CD4-positive, alpha-beta T cell (primary cell): Measurements from ENCODE around the gene MEIOSIN. TPM values are rescaled to one million over a fixed set of nuclear protein-coding genes. Genes with fewer than 3 reads are reported as not detected.

Source experiments
- ATAC-seq: fragments of 200-7000 bp; cut with Tn5 transposase; one replicate; pipeline ENCODE4 v1.10.0; 2022; ENCODE audit warnings: mild to moderate bottlenecking; ENCODE audit not compliant: poor library complexity
- CTCF ChIA-PET: fragments of 350-600 bp; sonication (Branson Sonifier 250); formaldehyde crosslinking; loops from one replicate; lab custom pipeline; 2021; ENCODE audit warnings: antibody characterized with exemption, inconsistent platforms; lab: Charles Lee
- POLR2A ChIA-PET: fragments of 350-600 bp; sonication (Branson Sonifier 250); formaldehyde crosslinking; loops from one replicate; lab custom pipeline; 2021; ENCODE audit warnings: antibody characterized with exemption, inconsistent platforms; lab: Charles Lee
- DNase-seq, 14 experiments: peaks; one replicate each; pipeline ENCODE4 v3.0.0-alpha.2; 2013 to 2020; ENCODE audit warnings: mixed read lengths in 2 of 14
- H3K27ac ChIP-seq, 2 donors: one replicate each; pipeline versions ENCODE4 v1.5.1 to v1.7.0; 2013; ENCODE audit warnings: low read length in 2 of 2, low read depth in 1 of 2, mild to moderate bottlenecking in 1 of 2
- H3K27me3 ChIP-seq, 2 experiments: 1 replicate in 1 of 2; 2 replicates in 1 of 2; pipeline versions ENCODE4 v1.6.1 to v1.7.0; 2013; ENCODE audit warnings: low read length in 2 of 2, control low read depth in 1 of 2, mild to moderate bottlenecking in 1 of 2, moderate library complexity in 1 of 2; ENCODE audit not compliant: insufficient read depth in 2 of 2, control insufficient read depth in 1 of 2
- H3K36me3 ChIP-seq: one replicate; pipeline ENCODE4 v1.6.1; 2013; ENCODE audit warnings: low read length, control low read depth; ENCODE audit not compliant: insufficient read depth
- H3K4me1 ChIP-seq: one replicate; pipeline ENCODE4 v1.6.1; 2013; ENCODE audit warnings: low read length, control low read depth; ENCODE audit not compliant: insufficient read depth
- H3K4me3 ChIP-seq: one replicate; pipeline ENCODE4 v1.5.1; 2013; ENCODE audit warnings: mild to moderate bottlenecking, low read length, moderate library complexity
- H3K9me3 ChIP-seq, 2 experiments: 1 replicate in 1 of 2; 2 replicates in 1 of 2; pipeline versions ENCODE4 v1.6.1 to v1.7.0; 2013; ENCODE audit warnings: low read length in 2 of 2, mild to moderate bottlenecking in 2 of 2, control low read depth in 1 of 2, moderate library complexity in 1 of 2; ENCODE audit not compliant: control insufficient read depth in 1 of 2, insufficient read depth in 1 of 2
- H3K27ac Mint-ChIP-seq: one replicate; pipeline ENCODE4 v1.8.0; 2020; ENCODE audit warnings: mixed read lengths
- H3K27me3 Mint-ChIP-seq: one replicate; pipeline ENCODE4 v1.8.0; 2021; ENCODE audit warnings: mixed read lengths
- H3K36me3 Mint-ChIP-seq: one replicate; pipeline ENCODE4 v1.8.0; 2021; ENCODE audit warnings: low read depth, mixed read lengths
- H3K4me1 Mint-ChIP-seq: one replicate; pipeline ENCODE4 v1.8.0; 2021; ENCODE audit warnings: low read depth, mixed read lengths
- H3K4me3 Mint-ChIP-seq: one replicate; pipeline ENCODE4 v1.8.0; 2020; ENCODE audit warnings: mild to moderate bottlenecking, mixed read lengths
- H3K9me3 Mint-ChIP-seq: one replicate; pipeline ENCODE4 v1.8.0; 2020; ENCODE audit warnings: mixed read lengths
- intact Hi-C, 2 experiments: fragments of 100-400 bp; cut with DNase I in 1 of 2; cut with micrococcal nuclease in 1 of 2; formaldehyde crosslinking; loops; one replicate each; pipeline versions ENCODE4 v1.15.1 to v1.9.0; 2023 to 2025; cut with DNase I, micrococcal nuclease
- total RNA-seq, 174 experiments: library from RNA in 2 of 174; stranded (reverse) in 2 of 174; gene quantifications; one replicate each; pipeline ENCODE4 v1.2.3 and lab custom pipeline; 2021 to 2026
- TF ChIP-seq, protein P1 (sequence below): fragments of 200-600 bp; IDR thresholded peaks from one replicate; pipeline ENCODE4 v1.8.0; 2022; ENCODE audit warnings: antibody characterized with exemption, mild to moderate bottlenecking

The MEIOSIN gene
- total RNA-seq, 2 experiments from 2014 or later, result not detected

DNA sequence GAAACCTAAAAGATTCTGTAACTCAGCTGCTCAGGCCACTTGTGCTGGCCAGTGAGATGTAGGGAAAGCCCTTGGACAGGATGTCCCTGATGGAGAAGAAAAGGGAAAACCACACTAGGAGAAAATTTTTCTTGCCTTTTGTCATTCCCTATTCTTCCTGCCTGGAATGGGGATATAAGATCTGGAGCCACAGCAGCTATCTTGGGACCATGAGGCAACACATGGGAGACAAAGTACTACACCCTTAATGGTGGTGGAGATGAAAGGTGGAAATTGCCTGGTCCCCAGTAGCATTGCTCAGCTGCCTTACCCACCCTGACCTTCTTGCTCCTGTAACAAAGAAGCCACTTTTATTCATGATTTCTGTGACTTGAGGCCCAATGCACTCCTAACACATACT is 72.5 kb downstream of the MEIOSIN start:
- peaks cover 0 to 3% of the 10 kb centered on the region in 2 experiments for H3K27me3 ChIP-seq
- POLR2A ChIA-PET, result no interaction called here
- H3K4me3 Mint-ChIP-seq, result no peak overlapping the region
- peaks cover 10% of the 10 kb centered on the region for H3K27me3 Mint-ChIP-seq
- peaks cover 2% of the 10 kb centered on the region for H3K4me1 ChIP-seq
- DNase-seq (no peak), ATAC-seq (no peak)
- TF ChIP-seq, protein P1, sequence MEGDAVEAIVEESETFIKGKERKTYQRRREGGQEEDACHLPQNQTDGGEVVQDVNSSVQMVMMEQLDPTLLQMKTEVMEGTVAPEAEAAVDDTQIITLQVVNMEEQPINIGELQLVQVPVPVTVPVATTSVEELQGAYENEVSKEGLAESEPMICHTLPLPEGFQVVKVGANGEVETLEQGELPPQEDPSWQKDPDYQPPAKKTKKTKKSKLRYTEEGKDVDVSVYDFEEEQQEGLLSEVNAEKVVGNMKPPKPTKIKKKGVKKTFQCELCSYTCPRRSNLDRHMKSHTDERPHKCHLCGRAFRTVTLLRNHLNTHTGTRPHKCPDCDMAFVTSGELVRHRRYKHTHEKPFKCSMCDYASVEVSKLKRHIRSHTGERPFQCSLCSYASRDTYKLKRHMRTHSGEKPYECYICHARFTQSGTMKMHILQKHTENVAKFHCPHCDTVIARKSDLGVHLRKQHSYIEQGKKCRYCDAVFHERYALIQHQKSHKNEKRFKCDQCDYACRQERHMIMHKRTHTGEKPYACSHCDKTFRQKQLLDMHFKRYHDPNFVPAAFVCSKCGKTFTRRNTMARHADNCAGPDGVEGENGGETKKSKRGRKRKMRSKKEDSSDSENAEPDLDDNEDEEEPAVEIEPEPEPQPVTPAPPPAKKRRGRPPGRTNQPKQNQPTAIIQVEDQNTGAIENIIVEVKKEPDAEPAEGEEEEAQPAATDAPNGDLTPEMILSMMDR, result no peak
- no peaks in the 10 kb centered on the region for H3K36me3 ChIP-seq
- CTCF ChIA-PET, result no interaction called here
- no peaks in the 10 kb centered on the region for H3K9me3 Mint-ChIP-seq
- no peak overlapping the region for H3K27ac Mint-ChIP-seq
- H3K4me1 Mint-ChIP-seq, result no peaks in the 10 kb centered on the region
- H3K4me3 ChIP-seq, result no peak overlapping the region
- H3K27ac ChIP-seq, result no peak overlapping the region
- H3K9me3 ChIP-seq, result no peaks in the 10 kb centered on the region
- intact Hi-C loops, result no loop called here
- no peaks in the 10 kb centered on the region for H3K36me3 Mint-ChIP-seq

DNA sequence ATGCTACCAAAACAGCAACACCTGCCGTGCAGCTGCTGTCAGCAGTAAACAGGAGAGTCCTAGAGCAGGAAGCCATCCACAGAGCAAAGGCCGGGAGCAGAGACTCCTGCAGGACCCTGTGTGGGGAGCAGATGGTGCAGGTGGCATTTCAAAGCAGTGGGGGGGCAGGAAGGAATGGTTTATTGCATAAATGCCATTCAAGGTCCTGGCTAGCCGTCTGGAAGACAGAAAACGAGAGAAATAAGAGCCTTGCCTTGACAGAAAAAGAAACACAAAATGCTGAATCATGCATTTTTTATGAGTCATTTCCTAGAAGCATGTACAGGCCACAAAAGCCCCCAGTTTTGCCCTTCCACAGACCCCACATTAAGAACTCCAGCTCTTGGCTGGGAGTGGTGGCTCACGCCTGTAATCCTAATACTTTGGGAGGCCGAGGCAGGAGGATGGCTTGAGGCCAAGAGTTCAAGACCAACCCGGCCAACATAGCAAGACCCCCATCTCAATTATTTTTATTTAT is 76.5 kb downstream of the MEIOSIN start:
- Histone ChIP-seq H3K9me3 (no peaks in the 10 kb centered on the region), H3K27ac (no peak overlapping the region), H3K4me1 (peaks cover 4% of the 10 kb centered on the region), H3K36me3 (no peaks in the 10 kb centered on the region), H3K4me3 (no peak overlapping the region), H3K27me3 (peaks cover 7 to 9% of the 10 kb centered on the region in 2 experiments)
- DNase-seq, result no peak
- Mint-ChIP-seq H3K27me3 (peaks cover 22% of the 10 kb centered on the region), H3K9me3 (no peaks in the 10 kb centered on the region), H3K27ac (no peak overlapping the region), H3K4me3 (no peak overlapping the region), H3K36me3 (no peaks in the 10 kb centered on the region), H3K4me1 (no peaks in the 10 kb centered on the region)
- no peak for ATAC-seq
- POLR2A ChIA-PET, result no interaction called here
- CTCF ChIA-PET, result no interaction called here
- TF ChIP-seq, protein P1, result no peak
- intact Hi-C loops, result no loop called here

DNA sequence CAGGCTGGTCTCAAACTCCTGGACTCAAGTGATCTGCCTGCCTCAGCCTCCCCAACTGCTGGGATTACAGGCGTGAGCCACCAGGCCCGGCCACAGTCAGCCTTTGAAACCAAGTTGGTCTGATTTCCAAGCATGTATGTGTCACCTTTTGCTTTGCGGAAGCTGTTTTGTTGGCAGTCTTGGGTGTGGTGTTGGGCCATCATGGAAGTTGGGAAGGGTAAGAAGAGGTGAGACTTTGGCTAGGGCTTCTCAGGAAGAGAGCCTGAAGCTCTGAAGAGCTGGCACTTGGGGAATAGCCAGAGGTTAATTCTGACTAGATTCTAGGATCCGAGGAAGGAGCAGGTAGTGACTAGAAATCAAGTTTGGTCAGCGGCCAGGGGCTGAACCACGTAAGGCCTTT is 79.1 kb downstream of the MEIOSIN start:
- POLR2A ChIA-PET, result no interaction called here

More for the DNA sequence above, 79.1 kb downstream of the MEIOSIN start:
- peaks cover 25% of the 10 kb centered on the region for H3K27me3 Mint-ChIP-seq
- TF ChIP-seq, protein P1, result no peak
- H3K27ac Mint-ChIP-seq, result no peak overlapping the region
- no peaks in the 10 kb centered on the region for H3K36me3 ChIP-seq
- H3K27me3 ChIP-seq, result peaks cover 7 to 13% of the 10 kb centered on the region in 2 experiments
- H3K4me1 ChIP-seq, result peaks cover 24% of the 10 kb centered on the region
- no peaks in the 10 kb centered on the region for H3K9me3 Mint-ChIP-seq
- H3K27ac ChIP-seq, result no peak overlapping the region
- intact Hi-C loops, result no loop called here
- H3K4me3 ChIP-seq, result no peak overlapping the region
- peaks cover 5% of the 10 kb centered on the region for H3K4me1 Mint-ChIP-seq
- H3K4me3 Mint-ChIP-seq, result no peak overlapping the region
- ATAC-seq, result no peak
- CTCF ChIA-PET, result no interaction called here
- peaks cover 4% of the 10 kb centered on the region for H3K36me3 Mint-ChIP-seq
- no peak for DNase-seq
- H3K9me3 ChIP-seq, result no peaks in the 10 kb centered on the region

Other genes starting within 250 kb of the MEIOSIN start
- under 1 TPM; 0.60 to 0.70 TPM for gene RTN2, start 236.4 kb upstream of the MEIOSIN start, total RNA-seq
- gene PPM1N, start 235.0 kb upstream of the MEIOSIN start, total RNA-seq, result 1 to 10 TPM; 3.3 to 3.5 TPM
- gene VASP, start 226.0 kb upstream of the MEIOSIN start, total RNA-seq, result 10 to 100 TPM; 49.9 to 55.5 TPM
- gene OPA3, start 148.6 kb upstream of the MEIOSIN start, total RNA-seq, result 1 to 10 TPM; 3.1 to 3.2 TPM
- not detected for gene GPR4, start 131.2 kb upstream of the MEIOSIN start, total RNA-seq
- gene EML2, start 94.0 kb upstream of the MEIOSIN start, total RNA-seq, result 10 to 100 TPM; 29.2 to 30.4 TPM
- gene GIPR, start 65.2 kb upstream of the MEIOSIN start, total RNA-seq, result 1 to 10 TPM; 2.4 to 3.0 TPM
- 100 to 1,000 TPM; 367 to 369 TPM for gene SNRPD2, start 41.5 kb upstream of the MEIOSIN start, total RNA-seq
- gene QPCTL, start 40.8 kb upstream of the MEIOSIN start, total RNA-seq, result 1 to 10 TPM; 3.7 to 5.0 TPM
- 10 to 100 TPM; 17.2 to 17.5 TPM for gene FBXO46, start 2.5 kb upstream of the MEIOSIN start, total RNA-seq
- under 1 TPM; 0.58 to 0.59 TPM for gene SIX5, start 35.8 kb downstream of the MEIOSIN start, total RNA-seq
- 10 to 100 TPM; 24.0 to 24.9 TPM for gene DMPK, start 49.1 kb downstream of the MEIOSIN start, total RNA-seq
- 10 to 100 TPM; 28.6 to 31.5 TPM for gene DMWD, start 59.4 kb downstream of the MEIOSIN start, total RNA-seq
- gene RSPH6A, start 81.9 kb downstream of the MEIOSIN start, total RNA-seq, result under 1 TPM; 0.17 to 0.25 TPM
- 10 to 100 TPM; 63.3 to 65.0 TPM for gene SYMPK, start 129.7 kb downstream of the MEIOSIN start, total RNA-seq
- not detected for gene FOXA3, start 130.9 kb downstream of the MEIOSIN start, total RNA-seq
- gene IRF2BP1, start 152.7 kb downstream of the MEIOSIN start, total RNA-seq, result 10 to 100 TPM; 21.0 to 21.6 TPM
- gene MYPOP, start 169.2 kb downstream of the MEIOSIN start, total RNA-seq, result 1 to 10 TPM; 4.1 to 4.7 TPM
- gene NANOS2, start 181.3 kb downstream of the MEIOSIN start, total RNA-seq, result not detected
- gene NOVA2, start 240.4 kb downstream of the MEIOSIN start, total RNA-seq, result not detected